Skeletal muscle satellite cell (primary cell): ENCODE measurements around the gene RUFY2.
"Not testable (repeated sequence)": the region's sequence is repeated elsewhere in the genome, so short reads cannot be mapped to it uniquely, and the experiment has no call there.

Source experiments
- H3K27me3 ChIP-seq: 2 replicates; pipeline ENCODE4 v1.7.0; 2013; ENCODE audit warnings: low read length; ENCODE audit not compliant: control insufficient read depth, insufficient read depth
- H3K36me3 ChIP-seq: 2 replicates; pipeline ENCODE4 v1.7.0; 2013; ENCODE audit warnings: mild to moderate bottlenecking, control low read depth, low read length; ENCODE audit not compliant: insufficient read depth
- H3K4me1 ChIP-seq: 2 replicates; pipeline ENCODE4 v1.7.0; 2013; ENCODE audit warnings: low read length; ENCODE audit not compliant: control insufficient read depth, insufficient read depth
- H3K4me2 ChIP-seq: 2 replicates; pipeline ENCODE4 v1.7.0; 2013; ENCODE audit warnings: mild to moderate bottlenecking, low read length
- H3K4me3 ChIP-seq: 2 replicates; pipeline ENCODE4 v1.7.0; 2013; ENCODE audit warnings: low read length
- H3K9ac ChIP-seq: 2 replicates; pipeline ENCODE4 v1.7.0; 2013; ENCODE audit warnings: mild to moderate bottlenecking, low read depth, low read length, moderate library complexity
- H3K9me3 ChIP-seq: replicated peaks from 2 replicates; pipeline ENCODE4 v1.7.0; 2013; ENCODE audit warnings: mild to moderate bottlenecking, control low read depth, low read length

RUFY2 gene

DNA sequence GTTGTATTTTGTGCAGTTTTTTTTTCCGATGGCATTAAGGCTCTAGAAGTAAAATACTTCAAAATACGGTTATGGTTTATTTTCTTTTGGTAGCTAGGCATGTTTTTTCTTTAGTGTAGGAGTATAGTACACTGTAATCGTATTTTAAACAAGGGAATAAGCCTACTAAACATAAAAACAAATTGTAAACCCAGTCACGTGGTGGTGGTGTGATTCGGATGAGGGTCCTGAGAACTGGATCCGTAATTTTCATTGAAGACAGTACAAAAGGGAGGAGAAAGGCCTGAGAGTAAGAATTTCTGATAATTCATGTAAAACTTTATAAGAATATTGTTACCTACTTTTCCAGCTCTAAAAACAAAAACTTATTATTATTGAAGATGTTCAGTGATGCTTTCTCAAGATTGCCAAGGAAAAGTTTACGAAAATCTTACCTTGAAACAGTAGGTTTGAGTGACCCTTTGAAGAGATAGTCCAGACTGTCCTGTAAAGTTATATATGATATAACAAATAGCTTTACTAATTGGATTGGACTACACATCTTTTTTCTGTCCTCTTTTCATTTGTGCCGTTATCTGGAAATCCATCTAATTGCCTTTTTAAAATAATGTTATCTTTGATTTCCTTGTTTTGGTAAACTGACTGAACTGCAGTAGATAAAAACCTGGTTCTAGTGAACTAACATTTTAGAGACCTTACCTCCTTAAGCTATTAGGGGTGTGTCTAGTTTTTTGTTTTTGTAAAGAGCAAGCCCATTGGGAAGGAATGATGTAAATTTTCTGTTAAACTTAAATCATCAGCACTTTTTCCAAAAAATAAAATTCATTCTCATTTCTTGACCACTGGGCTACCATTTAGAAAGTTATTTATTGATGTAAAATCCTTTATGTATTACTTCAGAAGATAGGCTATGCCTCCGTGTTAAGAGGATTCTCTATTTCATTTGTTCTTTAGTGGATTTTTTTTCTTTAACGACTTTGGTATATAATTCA is 73.3 kb downstream of the RUFY2 start:
- Histone ChIP-seq H3K9me3 (no peaks in the 10 kb centered on the region), H3K4me2 (peak overlapping the region; percentile 97), H3K9ac (peak overlapping the region; percentile 100), H3K4me3 (peak overlapping the region; percentile 96), H3K36me3 (peaks cover 22% of the 10 kb centered on the region), H3K4me1 (peaks cover 43% of the 10 kb centered on the region), H3K27me3 (no peaks in the 10 kb centered on the region)

- Histone ChIP-seq H3K27me3 (no peaks in the 10 kb centered on the region), H3K4me3 (peak overlapping the region; percentile 96), H3K9me3 (no peaks in the 10 kb centered on the region), H3K4me2 (peak overlapping the region; percentile 97), H3K4me1 (peaks cover 50% of the 10 kb centered on the region), H3K9ac (peak overlapping the region; percentile 100), H3K36me3 (peaks cover 16% of the 10 kb centered on the region)
These were observed 74.0 kb downstream of the RUFY2 start for GRCh38 chr10:68333058-68333395.

- H3K4me1 ChIP-seq, result peaks cover 51% of the 10 kb centered on the region
- H3K27me3 ChIP-seq, result no peaks in the 10 kb centered on the region
- H3K4me2 ChIP-seq, result peak within 1 kb of the TSS; percentile 97
- H3K36me3 ChIP-seq, result peaks cover 12% of the 10 kb centered on the region
- peak within 1 kb of the TSS; percentile 96 for H3K4me3 ChIP-seq
- peak within 1 kb of the TSS; percentile 100 for H3K9ac ChIP-seq
- H3K9me3 ChIP-seq, result no peaks in the 10 kb centered on the region
These were observed 74.6 kb downstream of the RUFY2 start, which contains the start of gene PBLD for GRCh38 chr10:68332259-68333057. Gene PBLD, minus strand, starts transcription at chr10:68332928. Its CDS starts 26,084 bp downstream, at chr10:68306844.

DNA sequence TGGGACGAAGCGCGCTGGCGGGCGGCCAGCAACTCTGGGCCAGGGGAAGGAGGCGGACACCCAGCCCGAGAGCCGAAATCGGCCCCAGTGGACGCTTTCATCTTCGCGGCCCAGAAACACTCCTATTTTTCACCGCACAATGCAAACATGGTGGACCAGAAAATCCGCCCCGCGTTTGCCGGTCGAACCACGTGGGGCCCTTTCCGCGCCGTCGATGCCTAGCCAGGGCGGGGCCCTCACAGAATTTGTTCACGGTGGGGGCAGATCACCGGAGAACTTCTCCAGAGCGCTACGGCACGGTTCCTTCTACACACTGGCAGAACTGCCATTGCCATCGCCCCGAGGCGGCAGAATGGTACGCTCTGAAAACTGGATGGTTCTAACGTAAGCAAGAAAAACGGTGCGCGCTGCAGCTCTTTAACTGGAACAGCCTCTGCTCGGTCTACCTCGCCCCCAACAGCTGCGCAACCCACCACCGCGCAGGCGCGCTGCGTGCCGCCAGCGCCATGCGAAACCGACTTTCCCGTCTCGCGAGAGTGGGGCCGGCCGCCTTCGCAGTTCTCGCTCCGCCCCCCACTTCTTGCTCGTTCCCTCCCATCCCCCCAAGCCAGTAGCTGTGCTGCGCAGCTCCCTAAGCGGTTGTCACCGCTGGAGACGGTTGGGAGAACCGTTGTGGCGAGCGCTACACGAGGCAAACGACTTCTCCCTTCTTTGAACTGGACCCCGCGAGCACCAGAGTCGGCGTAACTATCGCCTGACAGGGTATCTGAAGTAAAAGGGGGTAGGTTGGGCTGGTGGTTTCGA is 75.4 kb downstream of the RUFY2 start, which contains the start of gene HNRNPH3:
HNRNPH3 (plus strand) TSS at position 610 of the 804 bp plus-strand sequence. CDS start 5,158 bp downstream, outside the sequence.
- peaks cover 5% of the 10 kb centered on the region for H3K36me3 ChIP-seq
- peak within 1 kb of the TSS; percentile 97 for H3K4me2 ChIP-seq
- peak within 1 kb of the TSS; percentile 96 for H3K4me3 ChIP-seq
- H3K9ac ChIP-seq, result peak within 1 kb of the TSS; percentile 100
- H3K4me1 ChIP-seq, result peaks cover 44% of the 10 kb centered on the region
- no peaks in the 10 kb centered on the region for H3K27me3 ChIP-seq
- no peaks in the 10 kb centered on the region for H3K9me3 ChIP-seq

DNA sequence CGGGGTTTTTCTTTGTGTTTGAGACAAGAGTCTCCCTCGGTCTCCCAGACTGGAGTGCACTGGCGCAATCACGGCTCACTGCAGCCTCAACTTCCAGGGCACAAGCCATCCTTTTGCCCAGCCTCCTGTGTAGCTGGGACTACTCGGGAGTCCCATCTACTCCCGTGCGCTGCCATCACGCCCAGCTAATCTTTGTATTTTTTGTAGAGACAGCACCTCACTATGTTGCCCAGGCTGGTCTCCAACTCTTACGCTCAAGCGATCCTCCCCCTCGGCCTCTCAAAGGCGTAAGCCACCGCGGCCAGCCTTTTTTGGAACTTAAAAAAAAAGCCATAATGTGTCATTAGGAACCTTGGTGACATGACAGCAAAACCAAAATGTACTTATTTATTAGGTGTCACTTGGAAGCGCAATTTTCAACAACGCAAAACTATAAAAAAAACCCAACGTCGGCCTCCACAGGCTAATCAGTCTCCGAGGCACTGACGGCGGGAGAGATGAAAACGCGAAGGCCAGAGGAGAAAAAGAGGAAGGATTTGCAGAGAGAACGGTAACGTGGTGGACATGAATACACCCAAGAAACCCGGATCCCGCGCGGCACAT is 76.1 kb downstream of the RUFY2 start:
- Histone ChIP-seq H3K4me2 (peak overlapping the region; percentile 97), H3K27me3 (no peaks in the 10 kb centered on the region), H3K4me3 (peak overlapping the region; percentile 96), H3K4me1 (peaks cover 37% of the 10 kb centered on the region), H3K36me3 (peaks cover 5% of the 10 kb centered on the region), H3K9me3 (no peaks in the 10 kb centered on the region), H3K9ac (peak overlapping the region; percentile 100)

GRCh38 chr10:68329506-68329861 is 77.6 kb downstream of the RUFY2 start:
- H3K27me3 ChIP-seq, result no peaks in the 10 kb centered on the region
- H3K4me3 ChIP-seq, result no peak overlapping the region
- H3K36me3 ChIP-seq, result peaks cover 5% of the 10 kb centered on the region
- H3K9ac ChIP-seq, result no peak overlapping the region
- H3K9me3 ChIP-seq, result no peaks in the 10 kb centered on the region
- peaks cover 31% of the 10 kb centered on the region for H3K4me1 ChIP-seq
- no peak overlapping the region for H3K4me2 ChIP-seq

DNA sequence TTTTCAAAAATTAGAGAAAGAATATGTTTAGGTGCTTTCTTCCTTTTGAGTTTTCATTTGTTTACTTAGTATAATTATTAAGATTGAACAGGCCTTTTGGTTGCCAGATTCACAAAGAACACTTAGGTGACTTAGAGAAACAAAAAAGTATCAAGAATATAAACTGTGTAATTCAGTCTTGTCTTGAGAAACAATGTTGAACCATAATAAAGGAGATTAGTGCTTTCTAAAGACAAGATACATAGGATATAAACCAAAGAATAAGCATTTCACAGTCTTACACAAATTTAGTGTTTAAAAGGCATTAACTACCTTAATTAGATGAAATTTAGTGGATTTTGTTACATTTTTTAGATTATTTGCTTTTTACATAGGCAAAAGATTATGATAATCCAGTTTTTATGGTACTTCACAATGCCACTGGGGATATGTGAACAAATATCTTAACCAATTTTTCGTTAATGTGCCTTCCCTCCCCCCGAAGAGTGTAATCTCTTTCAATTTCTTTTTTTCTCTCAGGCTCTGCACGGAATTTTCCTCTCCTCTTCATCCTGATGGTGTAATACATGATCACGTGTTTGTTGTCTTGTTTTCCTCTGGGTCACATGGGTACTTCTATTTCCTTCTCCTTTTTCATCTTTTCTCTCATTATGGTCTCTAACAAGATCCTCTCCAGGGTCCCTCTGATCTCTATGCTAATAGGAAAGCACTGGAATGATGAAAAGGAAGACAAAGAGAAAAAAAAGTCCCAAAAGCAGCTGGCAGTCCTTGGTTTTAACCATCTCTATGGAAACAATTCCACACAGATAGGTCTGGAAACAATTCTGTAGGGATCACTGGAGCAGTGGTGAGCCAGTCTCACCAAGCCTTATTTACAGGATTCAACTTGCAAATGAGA is 78.9 kb downstream of the RUFY2 start:
- Histone ChIP-seq H3K4me2 (peak overlapping the region; percentile 74), H3K9me3 (no peaks in the 10 kb centered on the region), H3K9ac (peak overlapping the region; percentile 73), H3K36me3 (no peaks in the 10 kb centered on the region), H3K4me3 (peak overlapping the region; percentile 44), H3K4me1 (peaks cover 31% of the 10 kb centered on the region), H3K27me3 (no peaks in the 10 kb centered on the region)

DNA sequence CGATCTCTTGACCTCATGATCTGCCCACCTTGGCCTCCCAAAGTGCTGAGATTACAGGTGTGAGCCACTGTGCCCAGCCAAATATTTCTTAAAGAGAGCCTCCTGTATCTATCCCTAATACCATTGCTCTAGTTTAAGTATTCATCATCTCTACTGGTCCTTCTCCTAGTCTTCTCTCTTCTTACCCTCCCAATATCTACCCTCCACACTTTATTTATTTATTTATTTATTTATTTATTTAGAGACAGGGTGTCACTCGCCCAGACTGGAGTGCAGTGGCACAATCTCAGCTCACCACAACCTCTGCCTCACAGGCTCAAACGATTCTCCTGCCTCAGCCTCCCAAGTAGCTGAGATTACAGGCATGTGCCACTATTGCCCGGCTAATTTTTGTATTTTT is 82.7 kb downstream of the RUFY2 start:
- not testable (repeated sequence) for H3K4me2 ChIP-seq

DNA sequence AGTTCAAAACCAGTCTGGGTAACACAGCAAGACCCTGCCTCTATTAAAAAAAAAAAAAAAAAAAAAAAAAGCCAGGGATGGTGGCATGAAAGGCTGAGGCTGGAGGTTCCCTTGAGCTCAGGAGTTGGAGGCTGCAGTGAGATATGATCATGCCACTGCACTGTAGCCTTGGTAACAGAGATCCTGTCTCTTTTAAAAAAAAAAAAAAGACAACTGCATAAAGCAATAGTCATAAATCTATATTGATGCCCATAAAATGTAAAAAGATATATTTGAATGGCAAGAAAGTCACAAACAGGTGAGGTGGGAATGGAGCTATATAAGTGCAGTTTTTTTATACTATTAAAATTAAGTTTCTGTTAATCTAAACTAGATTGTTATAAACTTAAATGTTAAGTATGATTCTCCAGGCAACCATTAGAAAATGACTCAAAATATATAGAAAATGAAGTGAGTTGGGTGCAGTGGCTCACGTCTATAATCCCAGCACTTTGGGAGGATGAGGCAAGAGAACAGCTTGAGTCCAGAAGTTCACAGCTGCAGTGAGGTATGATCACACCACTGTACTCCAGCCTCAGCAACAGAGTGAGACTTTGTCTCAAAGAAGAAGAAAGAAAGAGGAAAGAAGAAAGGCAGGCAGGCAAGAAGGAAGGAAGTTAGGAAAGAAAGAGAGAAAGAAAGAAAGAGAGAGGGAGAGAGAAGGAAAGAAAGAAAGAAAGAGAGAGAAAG is 88.6 kb downstream of the RUFY2 start:
- no peak overlapping the region for H3K4me3 ChIP-seq
- peaks cover 4% of the 10 kb centered on the region for H3K9me3 ChIP-seq
- no peaks in the 10 kb centered on the region for H3K27me3 ChIP-seq
- no peak overlapping the region for H3K4me2 ChIP-seq
- no peaks in the 10 kb centered on the region for H3K4me1 ChIP-seq
- H3K9ac ChIP-seq, result no peak overlapping the region
- no peaks in the 10 kb centered on the region for H3K36me3 ChIP-seq

More for the DNA sequence above, 82.7 kb downstream of the RUFY2 start:
- H3K4me3 ChIP-seq, H3K9me3 ChIP-seq, H3K36me3 ChIP-seq, H3K9ac ChIP-seq, H3K27me3 ChIP-seq: not testable (repeated sequence)
- H3K4me1 ChIP-seq, result peaks cover 18% of the 10 kb centered on the region
